ENCODE measurements around the gene MYO10.
A peak's percentile ranks its signal among the peaks of the same experiment; 100 is the strongest.

The MYO10 gene

GRCh38 chr5:16616536-16617273 lies 319.4 kb downstream of the MYO10 start, which contains the start of gene RETREG1 (continued):
- TF ChIP-seq ZNF830 (tag by site-specific recombination; IDR thresholded peaks at IDR 0.05; ENCODE audit: low read depth) (no peak), ZNF174 (tag by site-specific recombination; IDR thresholded peaks at IDR 0.05) (no peak), ZBTB44 (tag by site-specific recombination; IDR thresholded peaks at IDR 0.05) (no peak)

- POLR2A ChIA-PET = interaction anchor here (0.6 kb wide), 1 partner anchor 137 kb away, joined by 6 read pairs; no protein-coding TSS in a partner anchor
- Histone ChIP-seq H3K36me3 (ENCODE audit: control insufficient read depth in 2 of 2, insufficient read depth in 1 of 2, low read length in 2 of 2) (peaks cover 0 to 4% of the 10 kb centered on the region in 2 experiments; a peak in 1 of 3 replicates), H3K9me3 (ENCODE audit: control insufficient read depth, insufficient read depth, low read depth, low read length) (no peaks in the 10 kb centered on the region), H3K4me3 (ENCODE audit: low read depth, low read length) (peak overlapping the region; percentile 54), H3K27ac (ENCODE audit: extremely low read depth, low read depth, low read length) (peak overlapping the region; percentile 64; the same call in 1 of the 2 replicates), H3K4me1 (ENCODE audit: control insufficient read depth, insufficient read depth, low read length) (peaks cover 22% of the 10 kb centered on the region)
- CTCF ChIA-PET = interaction anchor here (0.6 kb wide), 1 partner anchor 198 kb away, joined by 4 read pairs; no protein-coding TSS in a partner anchor
- TF ChIP-seq ZSCAN23 (tag by site-specific recombination; IDR thresholded peaks at IDR 0.05) (0 out of 2 replicates have a peak, but pooled peaks have one; percentile 20), PATZ1 (tag by site-specific recombination; IDR thresholded peaks at IDR 0.05) (0 out of 2 replicates have a peak, but pooled peaks have one; percentile 20), ZBTB20 (tag by site-specific recombination; IDR thresholded peaks at IDR 0.05) (0 out of 2 replicates have a peak, but pooled peaks have one; percentile 3), ZFP37 (tag by site-specific recombination; IDR thresholded peaks at IDR 0.05) (0 out of 2 replicates have a peak, but pooled peaks have one; percentile 27), ZNF26 (tag by site-specific recombination; IDR thresholded peaks at IDR 0.05) (no peak), SCRT1 (tag by site-specific recombination; IDR thresholded peaks at IDR 0.05; ENCODE audit: borderline replicate concordance) (peak; percentile 94), PRDM6 (tag by site-specific recombination; IDR thresholded peaks at IDR 0.05) (0 out of 2 replicates have a peak, but pooled peaks have one; percentile 27), GLI2 (tag by site-specific recombination; IDR thresholded peaks at IDR 0.05; ENCODE audit: borderline replicate concordance, low read depth) (no peak), ZXDB (tag by site-specific recombination; IDR thresholded peaks at IDR 0.05) (0 out of 2 replicates have a peak, but pooled peaks have one; percentile 38), ZNF19 (tag by site-specific recombination; IDR thresholded peaks at IDR 0.05; ENCODE audit: low read depth) (no peak), ZEB2 (tag by site-specific recombination; IDR thresholded peaks at IDR 0.05) (peak; percentile 95), ZNF362 (tag by site-specific recombination; IDR thresholded peaks at IDR 0.05) (no peak), ZNF335 (tag by site-specific recombination; conservative IDR thresholded peaks at IDR 0.05) (peak; percentile 83), SCRT2 (tag by site-specific recombination; IDR thresholded peaks at IDR 0.05) (peak; percentile 98), ZNF544 (tag by site-specific recombination; IDR thresholded peaks at IDR 0.05) (no peak)
These were observed 320.1 kb downstream of the MYO10 start for GRCh38 chr5:16615741-16616535.
